ENCODE measurements around the gene CLDN1. TPM values are rescaled to one million over a fixed set of nuclear protein-coding genes. Genes with fewer than 3 reads are reported as not detected.
A peak's percentile ranks its signal among the peaks of the same experiment; 100 is the strongest.

CLDN1 gene
- total and polyA plus RNA-seq, 2 of the 13 experiments (the other 11 are each of a cell fraction or from before 2014, with no cell fraction given): 42.7 to 51.6 TPM

GRCh38 chr3:190321789-190322603 lies at the start of gene CLDN1 (continued):
- no peak for TF ChIP-seq JDP2 (CRISPR knock-in tag; IDR thresholded peaks at IDR 0.05; ENCODE audit: borderline replicate concordance)
- TF ChIP-seq ATF3 (CRISPR knock-in tag; IDR thresholded peaks at IDR 0.05): no peak
- TF ChIP-seq ZNF260 (CRISPR knock-in tag; IDR thresholded peaks at IDR 0.05; ENCODE audit: borderline replicate concordance, low read depth): no peak
- TF ChIP-seq ZNF20 (CRISPR knock-in tag; IDR thresholded peaks at IDR 0.05): no peak
- TF ChIP-seq ZNF782 (CRISPR knock-in tag; IDR thresholded peaks at IDR 0.05; ENCODE audit: borderline replicate concordance): peak; percentile 98
- no peak for TF ChIP-seq DBP (CRISPR knock-in tag; IDR thresholded peaks at IDR 0.05; ENCODE audit: not compliant biosample characterization)
- TF ChIP-seq, protein P1, sequence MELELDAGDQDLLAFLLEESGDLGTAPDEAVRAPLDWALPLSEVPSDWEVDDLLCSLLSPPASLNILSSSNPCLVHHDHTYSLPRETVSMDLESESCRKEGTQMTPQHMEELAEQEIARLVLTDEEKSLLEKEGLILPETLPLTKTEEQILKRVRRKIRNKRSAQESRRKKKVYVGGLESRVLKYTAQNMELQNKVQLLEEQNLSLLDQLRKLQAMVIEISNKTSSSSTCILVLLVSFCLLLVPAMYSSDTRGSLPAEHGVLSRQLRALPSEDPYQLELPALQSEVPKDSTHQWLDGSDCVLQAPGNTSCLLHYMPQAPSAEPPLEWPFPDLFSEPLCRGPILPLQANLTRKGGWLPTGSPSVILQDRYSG (CRISPR knock-in tag; IDR thresholded peaks at IDR 0.05): no peak
- TF ChIP-seq, protein P2, sequence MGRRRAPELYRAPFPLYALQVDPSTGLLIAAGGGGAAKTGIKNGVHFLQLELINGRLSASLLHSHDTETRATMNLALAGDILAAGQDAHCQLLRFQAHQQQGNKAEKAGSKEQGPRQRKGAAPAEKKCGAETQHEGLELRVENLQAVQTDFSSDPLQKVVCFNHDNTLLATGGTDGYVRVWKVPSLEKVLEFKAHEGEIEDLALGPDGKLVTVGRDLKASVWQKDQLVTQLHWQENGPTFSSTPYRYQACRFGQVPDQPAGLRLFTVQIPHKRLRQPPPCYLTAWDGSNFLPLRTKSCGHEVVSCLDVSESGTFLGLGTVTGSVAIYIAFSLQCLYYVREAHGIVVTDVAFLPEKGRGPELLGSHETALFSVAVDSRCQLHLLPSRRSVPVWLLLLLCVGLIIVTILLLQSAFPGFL (CRISPR knock-in tag; IDR thresholded peaks at IDR 0.05): no peak
- TF ChIP-seq, protein P3, sequence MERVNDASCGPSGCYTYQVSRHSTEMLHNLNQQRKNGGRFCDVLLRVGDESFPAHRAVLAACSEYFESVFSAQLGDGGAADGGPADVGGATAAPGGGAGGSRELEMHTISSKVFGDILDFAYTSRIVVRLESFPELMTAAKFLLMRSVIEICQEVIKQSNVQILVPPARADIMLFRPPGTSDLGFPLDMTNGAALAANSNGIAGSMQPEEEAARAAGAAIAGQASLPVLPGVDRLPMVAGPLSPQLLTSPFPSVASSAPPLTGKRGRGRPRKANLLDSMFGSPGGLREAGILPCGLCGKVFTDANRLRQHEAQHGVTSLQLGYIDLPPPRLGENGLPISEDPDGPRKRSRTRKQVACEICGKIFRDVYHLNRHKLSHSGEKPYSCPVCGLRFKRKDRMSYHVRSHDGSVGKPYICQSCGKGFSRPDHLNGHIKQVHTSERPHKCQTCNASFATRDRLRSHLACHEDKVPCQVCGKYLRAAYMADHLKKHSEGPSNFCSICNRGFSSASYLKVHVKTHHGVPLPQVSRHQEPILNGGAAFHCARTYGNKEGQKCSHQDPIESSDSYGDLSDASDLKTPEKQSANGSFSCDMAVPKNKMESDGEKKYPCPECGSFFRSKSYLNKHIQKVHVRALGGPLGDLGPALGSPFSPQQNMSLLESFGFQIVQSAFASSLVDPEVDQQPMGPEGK (CRISPR knock-in tag; IDR thresholded peaks at IDR 0.05): no peak; the same call in 1 of the 2 replicates
- TF ChIP-seq ZNF460 (CRISPR knock-in tag; IDR thresholded peaks at IDR 0.05; ENCODE audit: borderline replicate concordance): no peak
- TF ChIP-seq KDM5A (IDR thresholded peaks at IDR 0.05; ENCODE audit: borderline replicate concordance, low read length): peak; percentile 44; the same call in 1 of the 2 replicates
- no peak for TF ChIP-seq RORA (CRISPR knock-in tag; IDR thresholded peaks at IDR 0.05)
- peak; percentile 51; the same call in 1 of the 2 replicates for TF ChIP-seq ZMAT3 (CRISPR knock-in tag; conservative IDR thresholded peaks at IDR 0.05)
- TF ChIP-seq CSRNP1 (CRISPR knock-in tag; IDR thresholded peaks at IDR 0.05): peak; percentile 54; the same call in 1 of the 2 replicates
- no peak for TF ChIP-seq GTF2F1 (IDR thresholded peaks at IDR 0.05; ENCODE audit: low read length)
- no peak for TF ChIP-seq ZSCAN12 (CRISPR knock-in tag; IDR thresholded peaks at IDR 0.05)
- no peak for TF ChIP-seq HOMEZ (CRISPR knock-in tag; IDR thresholded peaks at IDR 0.05; ENCODE audit: low read depth)
- TF ChIP-seq SIX4 (CRISPR knock-in tag; IDR thresholded peaks at IDR 0.05): no peak
- peak; percentile 69 for TF ChIP-seq KAT8 (CRISPR knock-in tag; IDR thresholded peaks at IDR 0.05)
- TF ChIP-seq ZNF343 (CRISPR knock-in tag; IDR thresholded peaks at IDR 0.05): peak; percentile 75; the same call in 1 of the 2 replicates
